B cell (primary cell): ENCODE results near the gene DCLK1. TPM values are rescaled to one million over a fixed set of nuclear protein-coding genes. Genes with fewer than 3 reads are reported as not detected.

Experiments used
- ATAC-seq: fragments of 200-7000 bp; cut with Tn5 transposase; one replicate; pipeline ENCODE4 v1.10.0; 2021; ENCODE audit warnings: low read depth, mild to moderate bottlenecking, moderate number of reproducible peaks, moderate library complexity
- CTCF ChIA-PET: fragments of 350-600 bp; sonication (Branson Sonifier 250); formaldehyde crosslinking; loops from one replicate; lab custom pipeline; 2021; ENCODE audit warnings: antibody characterized with exemption, inconsistent platforms; lab: Charles Lee
- POLR2A ChIA-PET: fragments of 350-600 bp; sonication (Branson Sonifier 250); formaldehyde crosslinking; loops from one replicate; lab custom pipeline; 2021; ENCODE audit warnings: antibody characterized with exemption; lab: Charles Lee
- DNase-seq: peaks from one replicate; pipeline ENCODE4 v3.0.0; 2013
- H2AFZ ChIP-seq: 2 replicates; pipeline ENCODE4 v1.6.1; 2012; ENCODE audit warnings: mild to moderate bottlenecking, low read depth, low read length; ENCODE audit not compliant: insufficient read depth, poor library complexity, severe bottlenecking
- H3K27ac ChIP-seq, 2 donors: 1 replicate in 1 of 2; 2 replicates in 1 of 2; pipeline ENCODE4 v1.5.1; 2012 to 2013; ENCODE audit warnings: low read length in 2 of 2, mild to moderate bottlenecking in 2 of 2, moderate library complexity in 1 of 2
- H3K27me3 ChIP-seq, 4 experiments: fragments of 200-600 bp in 1 of 4; sonication (generic) in 1 of 4; replicated peaks in 1 of 4; 1 replicate in 2 of 4; 2 replicates in 2 of 4; pipeline versions ENCODE4 v1.6.1 to v1.7.0; 2013 to 2016; ENCODE audit warnings: low read length in 3 of 4, mild to moderate bottlenecking in 2 of 4, mixed read lengths in 1 of 4, moderate library complexity in 1 of 4; ENCODE audit not compliant: insufficient read depth in 4 of 4, control insufficient read depth in 3 of 4; ENCODE audit errors: control extremely low read depth in 1 of 4
- H3K36me3 ChIP-seq, 2 experiments: replicated peaks in 1 of 2; 1 replicate in 1 of 2; 2 replicates in 1 of 2; pipeline versions ENCODE4 v1.6.1 to v1.7.1; 2013; ENCODE audit warnings: low read length in 1 of 2; ENCODE audit not compliant: insufficient read depth in 2 of 2, control insufficient read depth in 1 of 2; ENCODE audit errors: control extremely low read depth in 1 of 2, extremely low read depth in 1 of 2
- H3K4me1 ChIP-seq, 2 donors: fragments of 200-600 bp in 1 of 2; sonication (generic) in 1 of 2; 1 replicate in 1 of 2; 2 replicates in 1 of 2; pipeline versions ENCODE4 v1.5.1 to v1.6.1; 2013 to 2017; ENCODE audit warnings: low read length in 2 of 2; ENCODE audit not compliant: control insufficient read depth in 2 of 2, insufficient read depth in 2 of 2
- H3K4me2 ChIP-seq: replicated peaks from 2 replicates; pipeline ENCODE3; 2012; ENCODE audit warnings: mild to moderate bottlenecking, low read depth, low read length; ENCODE audit not compliant: poor library complexity, severe bottlenecking
- H3K4me3 ChIP-seq, 5 experiments: fragments of 200-600 bp in 1 of 5; sonication (generic) in 1 of 5; 1 replicate in 3 of 5; 2 replicates in 2 of 5; pipeline versions ENCODE4 v1.5.1 to v1.7.0; 2011 to 2016; ENCODE audit warnings: low read length in 4 of 5, mild to moderate bottlenecking in 4 of 5, low read depth in 2 of 5, control low read depth in 1 of 5, moderate library complexity in 1 of 5; ENCODE audit not compliant: insufficient read depth in 1 of 5; ENCODE audit errors: control extremely low read depth in 1 of 5, extremely low read depth in 1 of 5
- H3K79me2 ChIP-seq: fragments of 200-600 bp; sonication (generic); one replicate; pipeline ENCODE4 v1.6.0; 2016; ENCODE audit warnings: low read length; ENCODE audit not compliant: control insufficient read depth, insufficient read depth
- H3K9ac ChIP-seq: fragments of 200-600 bp; sonication (generic); 2 replicates; pipeline ENCODE4 v1.6.1; 2017; ENCODE audit warnings: mild to moderate bottlenecking, low read length, moderate library complexity
- H3K9me3 ChIP-seq, 3 donors: one replicate each; pipeline versions ENCODE4 v1.6.1 to v1.7.1; 2013; ENCODE audit warnings: low read length in 2 of 3; ENCODE audit not compliant: control insufficient read depth in 2 of 3, insufficient read depth in 1 of 3; ENCODE audit errors: control extremely low read depth in 1 of 3
- H4K20me1 ChIP-seq: 2 replicates; pipeline ENCODE4 v1.6.0; 2012; ENCODE audit warnings: mild to moderate bottlenecking, low read length; ENCODE audit not compliant: insufficient read depth, control insufficient read depth, poor library complexity, severe bottlenecking
- H3K27ac Mint-ChIP-seq: one replicate; pipeline ENCODE4 v1.8.0; 2021; ENCODE audit warnings: mixed read lengths
- H3K27me3 Mint-ChIP-seq: one replicate; pipeline ENCODE4 v1.8.0; 2021; ENCODE audit warnings: mixed read lengths
- H3K4me1 Mint-ChIP-seq: one replicate; pipeline ENCODE4 v1.8.0; 2021; ENCODE audit warnings: mixed read lengths
- H3K4me3 Mint-ChIP-seq: one replicate; pipeline ENCODE4 v1.8.0; 2021; ENCODE audit warnings: mixed read lengths
- H3K9me3 Mint-ChIP-seq: one replicate; pipeline ENCODE4 v1.8.0; 2022; ENCODE audit warnings: mixed read lengths; ENCODE audit not compliant: insufficient read depth
- EZH2 ChIP-seq: IDR thresholded peaks from 2 replicates; pipeline ENCODE4 v1.6.1; 2012; ENCODE audit warnings: borderline replicate concordance, low read depth, mild to moderate bottlenecking, moderate library complexity, low read length; ENCODE audit not compliant: insufficient read depth, poor library complexity, severe bottlenecking
- WGBS: methylation state at CpG from one replicate; pipeline ENCODE4 v1.1.5; 2013; ENCODE audit warnings: missing lambda C conversion rate; ENCODE audit not compliant: insufficient coverage; 5-methylcytosine and 5-hydroxymethylcytosine counted together
- intact Hi-C: fragments of 100-400 bp; cut with micrococcal nuclease; formaldehyde crosslinking; loops from one replicate; pipeline ENCODE4 v1.10.0; 2022
- polyA plus RNA-seq: library from polyadenylated mRNA; depleted of rRNA; stranded (reverse); fragments of >200 nt; gene quantifications from 2 replicates; pipeline ENCODE4 v1.2.3, GENCODE V29; 2012
- total RNA-seq, 2 donors: library from RNA; stranded (reverse); fragments of 120-200 nt in 1 of 2; gene quantifications; 1 replicate in 1 of 2; 2 replicates in 1 of 2; pipeline versions ENCODE4 v1.2.3 to v1.2.4, GENCODE V29; 2013 to 2022
- TF ChIP-seq, protein P1 (sequence below): fragments of 200-600 bp; IDR thresholded peaks from one replicate; pipeline ENCODE4 v1.8.0; 2022; ENCODE audit warnings: antibody characterized with exemption, mild to moderate bottlenecking

The DCLK1 gene
- total and polyA plus RNA-seq, 2 donors (not counting 1 experiment from before 2014, with no cell fraction given): not detected

GRCh38 chr13:36086117-36086516, 45.1 kb downstream of the DCLK1 start:
- CTCF ChIA-PET: no interaction called here
- WGBS: no CpG with 5 or more reads among the region's 3 CpGs

GRCh38 chr13:36084131-36084530, 47.1 kb downstream of the DCLK1 start:
- no peak overlapping the region for H3K4me2 ChIP-seq
- no peak overlapping the region for H3K4me3 Mint-ChIP-seq
- no peak for ATAC-seq
- intact Hi-C loops: no loop called here
- ChIA-PET POLR2A (no interaction called here), CTCF (no interaction called here)
- H3K27ac Mint-ChIP-seq: no peak overlapping the region
- no peaks in the 10 kb centered on the region for H3K27me3 Mint-ChIP-seq
- TF ChIP-seq EZH2: no peak
- TF ChIP-seq, protein P1, sequence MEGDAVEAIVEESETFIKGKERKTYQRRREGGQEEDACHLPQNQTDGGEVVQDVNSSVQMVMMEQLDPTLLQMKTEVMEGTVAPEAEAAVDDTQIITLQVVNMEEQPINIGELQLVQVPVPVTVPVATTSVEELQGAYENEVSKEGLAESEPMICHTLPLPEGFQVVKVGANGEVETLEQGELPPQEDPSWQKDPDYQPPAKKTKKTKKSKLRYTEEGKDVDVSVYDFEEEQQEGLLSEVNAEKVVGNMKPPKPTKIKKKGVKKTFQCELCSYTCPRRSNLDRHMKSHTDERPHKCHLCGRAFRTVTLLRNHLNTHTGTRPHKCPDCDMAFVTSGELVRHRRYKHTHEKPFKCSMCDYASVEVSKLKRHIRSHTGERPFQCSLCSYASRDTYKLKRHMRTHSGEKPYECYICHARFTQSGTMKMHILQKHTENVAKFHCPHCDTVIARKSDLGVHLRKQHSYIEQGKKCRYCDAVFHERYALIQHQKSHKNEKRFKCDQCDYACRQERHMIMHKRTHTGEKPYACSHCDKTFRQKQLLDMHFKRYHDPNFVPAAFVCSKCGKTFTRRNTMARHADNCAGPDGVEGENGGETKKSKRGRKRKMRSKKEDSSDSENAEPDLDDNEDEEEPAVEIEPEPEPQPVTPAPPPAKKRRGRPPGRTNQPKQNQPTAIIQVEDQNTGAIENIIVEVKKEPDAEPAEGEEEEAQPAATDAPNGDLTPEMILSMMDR: no peak
- H3K9ac ChIP-seq: no peak overlapping the region
- H3K9me3 ChIP-seq: no peaks in the 10 kb centered on the region
- no peaks in the 10 kb centered on the region for H3K9me3 Mint-ChIP-seq
- H3K27ac ChIP-seq: no peak overlapping the region
- no peaks in the 10 kb centered on the region for H4K20me1 ChIP-seq
- H2AFZ ChIP-seq: no peak overlapping the region
- H3K4me1 Mint-ChIP-seq: no peaks in the 10 kb centered on the region
- no peaks in the 10 kb centered on the region for H3K4me1 ChIP-seq
- H3K36me3 ChIP-seq: no peaks in the 10 kb centered on the region
- no peaks in the 10 kb centered on the region for H3K27me3 ChIP-seq
- 51% methylated on average over 2 of the region's 6 CpGs for WGBS
- no peaks in the 10 kb centered on the region for H3K79me2 ChIP-seq
- no peak overlapping the region for H3K4me3 ChIP-seq
- DNase-seq: no peak

More at GRCh38 chr13:36086117-36086516, 45.1 kb downstream of the DCLK1 start:
- Histone ChIP-seq H3K27me3 (no peaks in the 10 kb centered on the region), H3K36me3 (no peaks in the 10 kb centered on the region), H3K79me2 (no peaks in the 10 kb centered on the region), H3K4me1 (no peaks in the 10 kb centered on the region), H3K4me2 (no peak overlapping the region), H3K4me3 (no peak overlapping the region), H3K9me3 (no peaks in the 10 kb centered on the region), H3K27ac (no peak overlapping the region), H3K9ac (no peak overlapping the region), H4K20me1 (no peaks in the 10 kb centered on the region), H2AFZ (no peak overlapping the region)
- DNase-seq (no peak), ATAC-seq (no peak)
- POLR2A ChIA-PET: no interaction called here
- TF ChIP-seq, protein P1: no peak
- no peak for TF ChIP-seq EZH2
- Mint-ChIP-seq H3K27ac (no peak overlapping the region), H3K4me3 (no peak overlapping the region), H3K4me1 (no peaks in the 10 kb centered on the region), H3K9me3 (no peaks in the 10 kb centered on the region), H3K27me3 (no peaks in the 10 kb centered on the region)
- intact Hi-C loops: no loop called here
